Neural cell (in vitro differentiated cells): Measurements from ENCODE around the gene TFCP2. TPM values are rescaled to one million over a fixed set of nuclear protein-coding genes. Genes with fewer than 3 reads are reported as not detected.

ENCODE experiments used
- H2AFZ ChIP-seq: fragments of 200-600, 300-800 bp; sonication (generic), shearing (Covaris generic); 2 replicates; pipeline ENCODE4 v1.6.0; 2014; ENCODE audit warnings: low read depth, mild to moderate bottlenecking, antibody characterized with exemption, low read length, moderate library complexity
- H3F3A ChIP-seq: fragments of 200-600 bp; shearing (Covaris generic); 2 replicates; pipeline ENCODE4 v1.6.1; 2016; ENCODE audit warnings: mild to moderate bottlenecking, moderate library complexity, mixed read lengths, antibody characterized with exemption, low read length; ENCODE audit not compliant: insufficient read depth, poor library complexity, severe bottlenecking
- H3K27ac ChIP-seq: fragments of 200-600, 300-800 bp; sonication (generic), shearing (Covaris generic); 2 replicates; pipeline ENCODE4 v1.5.1; 2014; ENCODE audit warnings: mild to moderate bottlenecking, low read length, moderate library complexity
- H3K27me3 ChIP-seq: fragments of 300-800, 200-600 bp; sonication (generic), shearing (Covaris generic); 2 replicates; pipeline ENCODE4 v1.6.0; 2014; ENCODE audit warnings: mild to moderate bottlenecking, low read depth, low read length, moderate library complexity; ENCODE audit not compliant: insufficient read depth
- H3K36me3 ChIP-seq: fragments of 300-800, 200-600 bp; sonication (generic), shearing (Covaris generic); 2 replicates; pipeline ENCODE4 v1.5.1; 2014; ENCODE audit warnings: mild to moderate bottlenecking, antibody characterized with exemption, low read length, moderate library complexity; ENCODE audit not compliant: insufficient read depth
- H3K4me2 ChIP-seq: fragments of 300-800, 200-600 bp; sonication (generic), shearing (Covaris generic); 2 replicates; pipeline ENCODE4 v1.6.0; 2014; ENCODE audit warnings: mild to moderate bottlenecking, low read length
- H3K4me3 ChIP-seq: fragments of 300-800, 200-600 bp; sonication (generic), shearing (Covaris generic); 2 replicates; pipeline ENCODE4 v1.5.1; 2014; ENCODE audit warnings: mild to moderate bottlenecking, low read length, moderate library complexity
- H3K79me2 ChIP-seq: fragments of 200-600 bp; shearing (Covaris generic); replicated peaks from 2 replicates; pipeline ENCODE4 v1.6.0; 2014; ENCODE audit warnings: mild to moderate bottlenecking, low read length, moderate library complexity; ENCODE audit not compliant: insufficient read depth
- H3K9ac ChIP-seq: fragments of 300-800, 200-600 bp; sonication (generic), shearing (Covaris generic); 2 replicates; pipeline ENCODE4 v1.6.1; 2016; ENCODE audit warnings: mild to moderate bottlenecking, low read length, mixed read lengths
- H3K9me2 ChIP-seq: fragments of 200-600 bp; shearing (Covaris generic); 2 replicates; pipeline ENCODE4 v1.6.1; 2016; ENCODE audit warnings: mild to moderate bottlenecking, low read length, mixed read lengths; ENCODE audit not compliant: insufficient read depth
- H3K9me3 ChIP-seq: fragments of 200-600, 300-800 bp; sonication (generic), shearing (Covaris generic); 2 replicates; pipeline ENCODE4 v1.6.1; 2016; ENCODE audit warnings: mild to moderate bottlenecking, mixed run types, low read length, moderate library complexity, mixed read lengths
- H4K20me1 ChIP-seq: fragments of 200-600 bp; shearing (Covaris generic); 2 replicates; pipeline ENCODE4 v1.6.1; 2016; ENCODE audit warnings: mild to moderate bottlenecking, mixed run types; ENCODE audit not compliant: insufficient read depth
- EP300 ChIP-seq: fragments of 450-650 bp; conservative IDR thresholded peaks from 2 replicates; pipeline ENCODE4 v1.6.1; 2014; ENCODE audit warnings: antibody characterized with exemption, mild to moderate bottlenecking, moderate library complexity; ENCODE audit not compliant: poor library complexity, severe bottlenecking
- EZH2 ChIP-seq: fragments of 200-600, 300-800 bp; shearing (Covaris generic), sonication (generic); IDR thresholded peaks from 2 replicates; pipeline ENCODE4 v1.6.1; 2014; ENCODE audit warnings: antibody characterized with exemption, low read length, borderline replicate concordance, mild to moderate bottlenecking; ENCODE audit not compliant: insufficient read depth, poor library complexity, severe bottlenecking
- MXI1 ChIP-seq: fragments of 450-650 bp; conservative IDR thresholded peaks from 2 replicates; pipeline ENCODE4 v1.6.1; 2014; ENCODE audit warnings: antibody characterized with exemption, mild to moderate bottlenecking; ENCODE audit not compliant: poor library complexity, severe bottlenecking
- POLR2AphosphoS5 ChIP-seq: IDR thresholded peaks from 2 replicates; pipeline ENCODE4 v1.6.1; 2012
- RAD21 ChIP-seq: fragments of 450-650 bp; conservative IDR thresholded peaks from 2 replicates; pipeline ENCODE4 v1.6.1; 2014; ENCODE audit warnings: antibody characterized with exemption, mild to moderate bottlenecking, moderate library complexity
- SMC3 ChIP-seq: fragments of 450-650 bp; conservative IDR thresholded peaks from 2 replicates; pipeline ENCODE4 v1.6.1; 2014; ENCODE audit warnings: antibody characterized with exemption, mild to moderate bottlenecking, moderate library complexity; ENCODE audit not compliant: poor library complexity
- TAF1 ChIP-seq: IDR thresholded peaks from 2 replicates; pipeline ENCODE4 v1.6.1; 2012; ENCODE audit warnings: low read depth
- polyA plus RNA-seq: library from polyadenylated mRNA; depleted of rRNA; stranded (reverse); fragments of >200 nt; gene quantifications from 2 replicates; pipeline ENCODE4 v1.2.3, GENCODE V29; 2014
- TF ChIP-seq, protein P1 (sequence below): IDR thresholded peaks from 2 replicates; pipeline ENCODE4 v1.6.1; 2012; ENCODE audit warnings: borderline replicate concordance
- TF ChIP-seq, protein P2 (sequence below): fragments of 450-650 bp; IDR thresholded peaks from 2 replicates; pipeline ENCODE4 v1.5.1; 2014; ENCODE audit warnings: antibody characterized with exemption, mild to moderate bottlenecking, moderate library complexity; ENCODE audit not compliant: poor library complexity, severe bottlenecking

TFCP2 gene
- polyA plus RNA-seq, 1 donor from 2014 or later = 28.6 TPM

DNA sequence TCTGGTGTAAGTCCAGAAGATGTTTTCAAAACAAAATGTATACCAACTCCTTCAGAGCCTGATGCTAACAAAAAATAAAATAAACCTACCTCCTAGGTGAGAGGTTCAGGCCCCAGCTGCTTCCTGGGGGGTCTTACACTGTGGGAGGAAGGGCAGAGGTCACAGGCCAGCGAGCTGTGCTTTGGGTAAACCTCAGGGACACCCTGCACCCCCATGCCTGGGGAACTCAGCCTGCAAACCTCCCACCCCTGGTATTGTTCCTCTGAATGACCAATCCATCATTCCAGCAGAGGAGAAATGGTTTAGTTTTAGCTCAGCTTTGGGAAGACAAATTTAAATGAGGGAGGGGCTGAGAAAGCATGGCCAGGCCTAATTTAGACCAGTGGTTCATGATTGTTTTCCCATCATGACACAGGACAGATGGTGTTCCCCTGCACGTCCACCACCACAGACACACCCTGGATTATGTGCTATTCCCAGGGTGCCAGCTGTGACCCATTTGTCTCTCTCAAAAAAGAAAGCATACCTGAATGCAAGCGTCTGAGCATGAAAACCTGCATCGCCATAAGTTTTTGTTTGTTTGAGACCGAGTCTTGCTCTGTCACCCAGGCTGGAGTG, 14.5 kb upstream of the TFCP2 start:
- no peak overlapping the region for H3K9ac ChIP-seq
- no peaks in the 10 kb centered on the region for H3F3A ChIP-seq
- no peak overlapping the region for H3K27ac ChIP-seq
- H3K79me2 ChIP-seq = no peaks in the 10 kb centered on the region
- no peaks in the 10 kb centered on the region for H3K9me3 ChIP-seq
- H3K36me3 ChIP-seq = peaks cover 10% of the 10 kb centered on the region
- H3K4me3 ChIP-seq = no peak overlapping the region
- no peaks in the 10 kb centered on the region for H4K20me1 ChIP-seq
- no peak overlapping the region for H3K4me2 ChIP-seq
- TF ChIP-seq EZH2 = no peak
- TF ChIP-seq, protein P1, sequence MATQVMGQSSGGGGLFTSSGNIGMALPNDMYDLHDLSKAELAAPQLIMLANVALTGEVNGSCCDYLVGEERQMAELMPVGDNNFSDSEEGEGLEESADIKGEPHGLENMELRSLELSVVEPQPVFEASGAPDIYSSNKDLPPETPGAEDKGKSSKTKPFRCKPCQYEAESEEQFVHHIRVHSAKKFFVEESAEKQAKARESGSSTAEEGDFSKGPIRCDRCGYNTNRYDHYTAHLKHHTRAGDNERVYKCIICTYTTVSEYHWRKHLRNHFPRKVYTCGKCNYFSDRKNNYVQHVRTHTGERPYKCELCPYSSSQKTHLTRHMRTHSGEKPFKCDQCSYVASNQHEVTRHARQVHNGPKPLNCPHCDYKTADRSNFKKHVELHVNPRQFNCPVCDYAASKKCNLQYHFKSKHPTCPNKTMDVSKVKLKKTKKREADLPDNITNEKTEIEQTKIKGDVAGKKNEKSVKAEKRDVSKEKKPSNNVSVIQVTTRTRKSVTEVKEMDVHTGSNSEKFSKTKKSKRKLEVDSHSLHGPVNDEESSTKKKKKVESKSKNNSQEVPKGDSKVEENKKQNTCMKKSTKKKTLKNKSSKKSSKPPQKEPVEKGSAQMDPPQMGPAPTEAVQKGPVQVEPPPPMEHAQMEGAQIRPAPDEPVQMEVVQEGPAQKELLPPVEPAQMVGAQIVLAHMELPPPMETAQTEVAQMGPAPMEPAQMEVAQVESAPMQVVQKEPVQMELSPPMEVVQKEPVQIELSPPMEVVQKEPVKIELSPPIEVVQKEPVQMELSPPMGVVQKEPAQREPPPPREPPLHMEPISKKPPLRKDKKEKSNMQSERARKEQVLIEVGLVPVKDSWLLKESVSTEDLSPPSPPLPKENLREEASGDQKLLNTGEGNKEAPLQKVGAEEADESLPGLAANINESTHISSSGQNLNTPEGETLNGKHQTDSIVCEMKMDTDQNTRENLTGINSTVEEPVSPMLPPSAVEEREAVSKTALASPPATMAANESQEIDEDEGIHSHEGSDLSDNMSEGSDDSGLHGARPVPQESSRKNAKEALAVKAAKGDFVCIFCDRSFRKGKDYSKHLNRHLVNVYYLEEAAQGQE = no peak
- no peak for TF ChIP-seq EP300
- no peak for TF ChIP-seq SMC3
- no peak for TF ChIP-seq POLR2AphosphoS5
- no peak for TF ChIP-seq RAD21
- TF ChIP-seq TAF1 = no peak
- TF ChIP-seq, protein P2, sequence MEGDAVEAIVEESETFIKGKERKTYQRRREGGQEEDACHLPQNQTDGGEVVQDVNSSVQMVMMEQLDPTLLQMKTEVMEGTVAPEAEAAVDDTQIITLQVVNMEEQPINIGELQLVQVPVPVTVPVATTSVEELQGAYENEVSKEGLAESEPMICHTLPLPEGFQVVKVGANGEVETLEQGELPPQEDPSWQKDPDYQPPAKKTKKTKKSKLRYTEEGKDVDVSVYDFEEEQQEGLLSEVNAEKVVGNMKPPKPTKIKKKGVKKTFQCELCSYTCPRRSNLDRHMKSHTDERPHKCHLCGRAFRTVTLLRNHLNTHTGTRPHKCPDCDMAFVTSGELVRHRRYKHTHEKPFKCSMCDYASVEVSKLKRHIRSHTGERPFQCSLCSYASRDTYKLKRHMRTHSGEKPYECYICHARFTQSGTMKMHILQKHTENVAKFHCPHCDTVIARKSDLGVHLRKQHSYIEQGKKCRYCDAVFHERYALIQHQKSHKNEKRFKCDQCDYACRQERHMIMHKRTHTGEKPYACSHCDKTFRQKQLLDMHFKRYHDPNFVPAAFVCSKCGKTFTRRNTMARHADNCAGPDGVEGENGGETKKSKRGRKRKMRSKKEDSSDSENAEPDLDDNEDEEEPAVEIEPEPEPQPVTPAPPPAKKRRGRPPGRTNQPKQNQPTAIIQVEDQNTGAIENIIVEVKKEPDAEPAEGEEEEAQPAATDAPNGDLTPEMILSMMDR = no peak
- no peak for TF ChIP-seq MXI1
- no peaks in the 10 kb centered on the region for H3K9me2 ChIP-seq
- no peaks in the 10 kb centered on the region for H3K27me3 ChIP-seq
- no peak overlapping the region for H2AFZ ChIP-seq

DNA sequence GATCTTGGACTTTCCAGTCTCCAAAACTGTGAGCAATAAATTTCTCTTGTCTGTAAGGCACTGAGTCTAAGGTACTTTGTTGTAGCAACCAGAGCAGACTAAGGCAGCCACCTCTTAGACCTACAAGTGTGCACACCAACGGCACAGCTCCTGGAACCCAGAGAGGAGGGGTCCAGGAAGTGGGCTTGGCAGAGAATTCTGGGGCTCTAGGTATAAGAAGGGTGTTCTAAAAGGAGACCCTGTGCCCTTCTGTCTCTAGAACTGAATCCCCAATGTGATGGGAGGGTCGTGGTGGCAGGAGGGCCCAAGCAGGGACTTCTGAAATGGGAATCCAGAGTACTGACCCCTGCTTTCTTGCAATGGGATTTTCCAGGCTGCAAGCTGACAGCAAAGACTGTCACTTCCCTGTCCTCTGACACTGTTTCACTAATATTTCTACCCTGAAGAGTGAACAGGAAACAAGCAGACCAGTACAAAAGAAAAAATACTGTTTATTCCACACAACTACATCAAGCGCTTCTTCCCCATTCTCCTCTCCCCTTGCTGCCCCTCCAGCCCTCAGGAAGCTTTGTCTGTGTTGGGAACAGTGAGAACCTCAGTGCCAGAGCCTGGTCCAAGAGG, 13.6 kb upstream of the TFCP2 start:
- H3K4me3 ChIP-seq = no peak overlapping the region
- TF ChIP-seq RAD21 (no peak), SMC3 (no peak), EP300 (no peak), EZH2 (no peak), POLR2AphosphoS5 (no peak), TAF1 (no peak), MXI1 (no peak)
- TF ChIP-seq, protein P2 = no peak
- TF ChIP-seq, protein P1 = no peak
- H2AFZ ChIP-seq = no peak overlapping the region
- H3K27me3 ChIP-seq = no peaks in the 10 kb centered on the region
- no peaks in the 10 kb centered on the region for H3K79me2 ChIP-seq
- no peaks in the 10 kb centered on the region for H3K9me2 ChIP-seq
- no peak overlapping the region for H3K27ac ChIP-seq
- no peaks in the 10 kb centered on the region for H4K20me1 ChIP-seq
- no peak overlapping the region for H3K4me2 ChIP-seq
- no peaks in the 10 kb centered on the region for H3F3A ChIP-seq
- no peaks in the 10 kb centered on the region for H3K9me3 ChIP-seq
- peaks cover 10% of the 10 kb centered on the region for H3K36me3 ChIP-seq
- no peak overlapping the region for H3K9ac ChIP-seq
